NCI-H1436 treated with DMSO at 0.1 percent for 48 hours (cell line): ENCODE results near the gene C10orf90.
"Not testable (repeated sequence)": the region's sequence is repeated elsewhere in the genome, so short reads cannot be mapped to it uniquely, and the experiment has no call there.

Source experiments
- DNase-seq: peaks from one replicate; lab custom pipeline; 2025; lab: John Stamatoyannopoulos, UW

Gene C10orf90

DNA sequence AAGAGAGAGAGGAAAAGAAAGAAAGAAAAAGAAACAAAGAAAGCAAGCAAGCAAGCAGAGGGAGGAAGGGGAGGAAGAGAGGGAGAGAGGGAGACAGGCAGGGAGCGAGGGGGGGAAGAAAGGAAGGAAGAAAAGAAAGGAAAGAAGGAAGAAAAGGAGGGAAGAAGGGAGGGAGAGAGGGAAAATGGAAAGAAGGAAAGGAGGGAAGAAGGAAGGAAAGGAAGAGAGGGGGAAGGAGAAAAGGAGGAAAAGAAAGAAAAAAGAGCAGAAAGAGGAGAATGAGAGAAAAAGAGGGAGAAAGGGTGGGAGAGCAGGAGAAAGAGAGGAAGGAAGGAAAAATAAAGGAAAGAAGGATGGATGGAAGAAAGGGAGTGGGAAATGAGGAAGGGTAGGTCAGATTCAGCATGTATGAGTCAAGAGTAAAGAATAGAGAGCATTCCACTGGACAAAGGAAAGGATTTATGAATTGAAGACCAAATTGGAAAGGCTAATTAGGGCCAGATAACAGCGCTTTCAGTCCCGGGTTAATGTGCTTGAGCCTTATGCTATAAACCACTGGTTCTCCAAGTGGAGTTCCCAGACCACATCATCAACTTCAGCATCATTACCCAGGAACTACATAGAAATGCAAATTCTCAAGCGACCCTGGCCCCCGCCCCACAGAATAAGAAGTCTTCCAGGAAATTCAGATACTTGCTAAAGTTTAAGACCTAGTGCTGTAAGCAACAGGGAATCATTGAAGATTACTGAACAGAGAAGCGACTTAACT, 85.1 kb downstream of the C10orf90 start:
- DNase-seq = no peak

DNA sequence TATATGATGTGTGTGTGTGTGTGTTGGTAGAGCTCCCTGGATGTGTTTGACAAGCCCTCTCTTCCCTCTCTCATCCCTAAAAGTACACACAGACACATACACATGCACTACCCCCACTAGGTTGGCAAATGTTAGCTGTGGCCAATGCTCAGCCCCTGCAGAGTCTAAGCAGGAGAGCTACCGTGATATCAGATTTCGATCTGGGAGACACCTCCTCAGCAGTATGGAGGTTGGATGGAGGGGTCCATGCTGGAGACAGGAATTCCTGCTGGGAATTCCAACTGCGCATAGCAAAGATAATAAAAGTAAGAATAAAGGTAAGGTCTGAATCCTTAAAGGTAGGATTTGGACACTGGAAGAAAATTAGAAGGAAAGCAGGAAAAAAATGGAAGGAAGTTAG, 85.7 kb downstream of the C10orf90 start:
- DNase-seq = no peak

DNA sequence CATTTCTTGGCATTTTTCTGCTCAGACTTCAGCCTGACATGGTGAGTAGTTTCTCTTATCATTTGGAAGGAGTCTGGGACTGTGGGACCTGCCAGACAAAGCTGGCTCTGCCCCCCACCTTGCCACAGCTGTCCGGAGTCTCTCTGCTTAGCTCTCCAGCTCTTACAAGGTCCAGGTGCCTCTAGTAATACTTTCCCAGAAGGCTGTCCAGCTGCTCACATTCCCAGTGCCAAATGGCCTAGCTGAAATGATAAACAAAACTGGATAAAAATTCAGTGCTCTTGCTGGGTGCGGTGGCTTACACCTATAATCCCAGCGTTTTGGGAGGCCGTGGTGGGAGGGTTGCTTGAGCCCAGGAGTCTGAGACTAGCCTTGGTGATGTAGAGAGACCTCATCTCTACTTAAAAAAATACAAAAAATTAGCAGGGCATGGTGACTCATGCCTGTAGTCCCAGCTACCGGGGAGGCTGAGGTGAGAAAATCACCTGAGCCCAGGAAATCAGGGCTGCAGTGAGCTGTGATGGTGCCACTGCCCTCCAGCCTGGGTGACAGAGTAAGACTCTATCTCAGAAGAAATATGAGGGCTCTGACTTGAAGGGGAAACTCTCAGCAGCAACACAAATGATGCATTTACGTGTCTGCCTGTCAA, 86.8 kb downstream of the C10orf90 start:
- no peak for DNase-seq

DNA sequence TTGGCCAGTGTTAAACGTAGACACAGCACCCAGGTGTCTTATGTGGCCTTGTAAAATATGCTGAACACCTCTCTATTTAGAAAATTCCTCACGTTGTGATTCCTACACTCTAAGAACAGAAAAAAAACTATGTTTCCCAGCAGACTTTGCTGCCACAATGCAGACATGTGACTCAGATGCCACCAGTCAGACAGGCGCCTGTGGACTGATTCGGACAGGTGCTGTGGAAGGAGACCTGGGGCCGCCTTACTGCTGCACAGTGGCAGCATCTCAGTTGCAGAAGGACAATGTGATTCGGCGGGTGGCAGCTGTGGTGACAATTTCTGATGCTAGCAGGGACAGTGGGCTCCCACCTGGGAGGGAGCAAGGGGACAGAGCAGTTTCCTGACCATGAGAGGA, 88.8 kb downstream of the C10orf90 start:
- no peak for DNase-seq

DNA sequence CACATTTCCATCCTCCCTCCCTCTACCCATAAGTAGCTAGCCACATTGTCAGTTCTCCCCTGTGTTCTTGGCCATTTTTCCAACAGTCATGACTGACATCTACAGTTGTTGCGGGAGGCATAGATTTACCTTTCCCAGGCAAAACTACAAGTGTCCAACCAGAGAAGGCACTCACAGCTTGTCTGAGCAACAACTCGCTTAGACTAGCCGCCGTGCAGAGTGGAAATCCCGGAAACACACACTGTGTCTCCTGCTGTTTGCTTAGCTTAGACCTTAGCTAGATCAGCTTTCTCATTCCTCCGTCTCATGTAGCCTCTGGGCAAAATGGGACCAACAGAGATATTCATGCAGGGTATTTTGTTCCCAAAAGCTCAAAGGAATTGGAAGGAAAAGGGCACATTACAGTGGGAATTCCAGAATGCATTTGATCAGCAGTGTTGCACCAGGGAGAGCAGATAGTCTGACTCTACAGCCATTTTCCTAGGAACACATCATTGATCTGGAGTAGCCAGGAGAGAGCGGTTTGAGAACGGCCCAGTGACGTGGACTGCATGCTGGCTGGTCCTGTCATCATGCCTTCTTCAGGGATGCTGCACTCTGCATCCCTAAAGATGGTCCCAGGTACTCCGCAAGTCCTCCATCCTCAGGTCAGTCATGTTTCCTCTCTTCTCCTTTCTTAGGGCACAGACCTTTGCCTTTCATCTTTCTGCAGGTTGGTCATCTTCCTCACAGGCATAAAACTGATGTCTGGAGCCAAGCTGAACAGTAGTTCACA, 89.4 kb downstream of the C10orf90 start:
- no peak for DNase-seq

DNA sequence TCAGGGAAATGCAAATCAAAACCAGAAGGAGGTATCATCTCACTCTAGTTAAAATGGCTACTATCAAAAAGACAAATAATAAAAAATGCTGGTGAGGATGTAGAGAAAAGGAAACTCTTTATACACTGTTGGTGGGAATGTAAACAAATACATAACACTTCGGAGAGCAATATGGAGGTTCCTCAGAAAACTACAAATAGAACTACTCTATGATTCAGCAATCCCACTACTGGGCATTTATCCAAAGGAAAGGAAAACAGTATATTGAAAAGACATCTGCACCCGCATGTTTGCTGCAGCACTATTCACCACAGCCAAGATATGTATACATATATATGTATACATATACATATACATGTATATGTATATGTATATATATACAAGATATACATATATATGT, 94.2 kb downstream of the C10orf90 start:
- no peak for DNase-seq

DNA sequence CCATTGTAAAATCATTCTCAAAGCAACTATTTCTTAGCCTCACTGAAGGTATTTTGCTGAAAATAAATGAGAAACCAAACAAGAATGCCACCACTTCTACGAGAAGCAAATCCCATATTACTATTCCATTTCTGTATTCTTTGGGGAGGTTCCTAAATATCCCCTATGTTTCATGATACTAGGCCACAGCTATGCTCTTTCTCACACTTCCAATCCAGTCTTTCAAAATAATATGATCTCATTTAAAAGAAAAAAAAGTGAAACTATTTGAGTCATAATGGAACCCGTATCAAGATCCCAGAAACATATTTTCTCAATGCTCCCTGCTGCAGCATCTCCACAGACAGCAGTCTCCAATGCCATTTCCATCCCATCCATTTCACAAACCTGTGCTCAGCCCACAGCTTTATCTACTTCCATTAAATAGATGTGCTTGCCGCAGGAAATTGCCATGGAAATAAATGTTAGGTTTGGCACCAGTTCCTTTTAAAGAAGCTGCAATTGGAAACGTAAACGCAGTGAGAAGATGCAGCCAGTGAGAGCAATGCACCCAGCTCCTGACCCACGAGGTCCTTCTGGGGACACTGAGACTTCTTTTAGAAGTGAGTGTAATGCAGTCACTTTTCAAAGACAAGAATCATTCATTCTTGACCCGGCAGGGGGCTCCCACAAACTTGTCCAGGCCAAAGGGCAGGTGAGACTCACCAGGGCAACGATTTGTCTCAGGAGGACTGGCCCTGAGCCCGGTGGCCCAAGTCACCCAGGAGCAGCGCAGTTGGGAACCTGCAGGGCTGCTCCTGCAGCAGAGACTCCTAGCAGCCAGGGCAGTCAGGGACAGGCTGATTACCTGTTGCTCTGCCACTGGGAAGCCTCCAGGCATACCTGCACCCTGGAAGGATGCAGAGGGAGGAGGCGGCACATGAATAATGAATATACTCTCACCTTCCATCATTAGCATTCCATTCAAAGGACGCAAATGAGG, 99.6 kb downstream of the C10orf90 start:
- DNase-seq = no peak

DNA sequence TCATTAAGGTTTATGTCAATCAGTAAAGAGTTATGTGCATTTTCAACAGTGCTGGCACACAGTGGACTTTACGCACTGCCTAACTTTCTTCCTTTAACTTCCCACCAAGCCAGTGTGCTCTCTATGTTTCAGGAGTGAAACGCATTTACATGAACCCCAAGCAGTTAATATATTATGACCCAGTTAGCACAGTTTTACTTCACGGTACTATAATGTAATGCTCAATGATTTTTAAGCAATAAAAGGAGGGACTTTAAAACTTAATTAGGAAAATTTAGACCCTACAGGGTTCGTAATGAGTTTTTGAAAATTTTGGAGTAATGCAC, 100.3 kb downstream of the C10orf90 start:
- DNase-seq = no peak

DNA sequence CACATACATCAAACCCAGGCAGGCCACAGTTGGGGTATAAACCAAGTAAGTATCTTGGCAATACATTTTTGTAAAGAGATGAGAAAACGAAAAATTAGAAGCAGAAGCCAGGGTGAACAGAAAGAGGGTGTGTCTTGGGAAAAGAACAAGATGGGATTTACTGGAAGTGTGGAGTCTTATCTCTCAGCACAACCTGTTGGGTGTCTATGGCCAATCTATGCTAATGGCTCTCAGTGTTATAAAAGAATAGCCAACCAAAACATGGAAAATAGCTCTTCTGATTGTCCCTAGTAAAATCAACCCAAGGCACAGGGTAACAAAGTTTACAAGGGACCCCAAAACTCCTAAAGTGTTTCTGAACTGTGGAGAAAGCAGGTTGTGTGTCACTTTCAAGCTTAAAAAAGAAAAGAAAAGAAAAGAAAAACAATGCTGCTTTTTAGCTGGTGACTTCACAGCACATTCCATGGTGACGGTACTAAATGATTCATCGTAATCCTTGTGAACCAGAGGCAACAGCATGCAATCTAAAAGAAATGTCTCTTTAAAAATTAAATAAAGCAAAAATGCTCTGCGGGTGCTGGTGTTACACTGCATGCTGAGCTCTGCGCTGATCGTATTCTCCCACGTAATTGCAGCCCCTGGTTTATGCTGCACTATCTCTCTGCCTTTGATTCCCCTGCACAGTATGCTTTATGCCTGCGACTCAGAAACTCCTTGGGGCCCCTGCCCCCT, 100.8 kb downstream of the C10orf90 start:
- no peak for DNase-seq

DNA sequence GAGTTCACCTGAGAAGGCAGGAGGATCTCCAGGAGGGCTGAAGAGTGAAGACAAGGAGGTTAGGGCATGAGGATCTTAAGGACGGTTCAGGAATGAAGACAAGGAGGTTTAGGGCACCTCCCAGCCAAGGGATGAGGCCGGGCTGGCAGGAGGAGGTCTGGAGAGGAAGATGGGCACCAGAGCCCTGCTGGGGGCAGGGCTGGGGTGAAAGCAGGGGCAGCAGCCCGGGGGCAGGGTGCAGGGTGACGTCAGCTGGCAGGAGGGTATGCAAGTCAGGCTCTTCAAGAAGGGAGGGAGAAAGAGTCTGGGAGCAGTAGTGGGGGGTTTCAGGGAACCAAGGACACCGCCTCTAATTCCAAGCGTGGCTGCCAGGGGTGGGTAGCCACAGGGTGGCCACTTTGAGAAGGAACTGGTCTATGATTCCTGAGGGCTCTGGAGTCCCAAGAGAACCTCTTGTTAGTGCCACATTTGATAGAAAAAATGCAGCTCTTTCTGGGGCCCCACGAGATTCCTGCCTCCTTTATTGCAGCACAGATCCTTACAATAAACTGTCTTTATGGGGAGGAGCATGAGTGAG, 101.6 kb downstream of the C10orf90 start:
- no peak for DNase-seq

DNA sequence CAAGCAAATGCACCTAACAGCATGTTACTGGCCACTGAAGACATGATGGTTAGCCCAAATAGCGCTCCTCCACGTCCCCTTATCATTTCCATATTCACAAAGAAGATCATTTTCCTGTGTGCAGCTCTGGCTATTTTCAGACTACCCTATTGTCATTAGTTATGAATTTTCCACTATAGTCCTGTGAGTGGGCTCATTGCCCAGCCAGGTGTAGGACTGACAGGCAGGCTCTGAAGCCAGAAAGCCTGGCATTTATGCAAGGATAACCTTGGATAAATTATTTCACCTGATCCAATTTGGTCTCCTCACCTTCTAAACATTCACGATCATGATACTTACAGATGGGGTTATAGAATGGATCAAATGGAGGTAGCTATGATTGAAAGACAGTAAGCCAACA, 104.6 kb downstream of the C10orf90 start:
- DNase-seq = no peak

DNA sequence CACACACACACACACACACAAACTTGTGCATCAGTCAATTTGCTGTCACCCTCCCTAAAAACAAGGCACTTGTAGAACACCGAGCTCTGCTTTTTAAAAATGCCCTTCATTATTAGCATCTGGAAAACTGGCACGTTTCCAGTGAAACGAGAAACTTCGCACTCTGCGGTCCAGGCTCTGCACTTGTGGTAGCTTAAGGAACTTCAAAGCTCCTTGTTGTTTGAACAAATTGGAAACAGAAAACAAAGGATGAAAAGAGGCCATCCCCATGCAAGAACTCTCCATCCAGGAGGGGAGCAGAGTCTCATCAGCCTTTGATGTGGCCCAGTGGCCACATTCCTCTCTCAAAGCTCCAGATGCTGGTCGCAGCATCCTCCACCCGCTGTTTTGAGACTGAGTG, 105.1 kb downstream of the C10orf90 start:
- no peak for DNase-seq

DNA sequence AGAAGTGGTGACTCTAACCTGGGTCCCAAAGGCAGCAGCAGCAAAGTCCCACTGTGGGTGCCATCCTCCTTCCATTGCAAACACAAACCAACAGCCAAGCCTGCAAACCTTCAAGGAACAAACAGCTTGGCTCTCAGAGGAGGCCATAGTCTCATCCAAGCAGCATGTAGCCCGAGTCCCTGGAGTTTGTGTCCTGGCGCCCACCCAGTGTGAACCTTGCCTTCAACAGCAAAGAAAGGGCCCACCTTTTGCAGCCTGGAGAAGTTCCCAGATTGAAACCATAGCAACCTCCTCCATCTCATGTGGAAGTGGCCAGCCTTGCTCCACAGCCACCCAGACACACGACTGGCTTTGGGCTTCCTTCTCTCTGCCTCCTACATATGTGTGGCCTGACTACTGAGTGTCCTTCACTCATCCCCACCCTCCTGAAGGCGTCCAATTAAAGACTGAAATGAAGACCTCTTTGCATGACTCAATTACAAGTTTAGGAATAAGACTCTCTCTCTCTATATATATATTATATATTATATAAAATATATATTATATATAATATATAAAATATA, 106.1 kb downstream of the C10orf90 start:
- no peak for DNase-seq

DNA sequence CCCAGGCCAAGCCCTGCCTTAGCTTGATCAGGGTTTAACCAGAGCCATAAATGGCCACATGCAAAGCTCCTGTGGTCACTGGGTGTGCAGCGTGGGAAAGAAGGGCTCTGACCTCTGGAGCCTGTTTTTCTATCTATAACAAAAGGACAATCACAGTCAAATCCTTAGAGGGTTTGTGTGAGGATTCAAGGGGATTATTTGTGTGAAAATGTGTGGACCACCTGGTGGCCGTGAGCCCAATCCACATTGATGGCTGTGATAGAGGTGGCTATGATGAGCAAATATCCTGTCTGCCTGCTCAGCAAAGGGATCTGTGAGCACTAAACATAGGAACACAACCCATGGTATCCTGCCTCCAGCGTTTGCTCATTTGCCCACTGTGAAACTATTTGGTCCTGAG, 107.1 kb downstream of the C10orf90 start:
- no peak for DNase-seq

DNA sequence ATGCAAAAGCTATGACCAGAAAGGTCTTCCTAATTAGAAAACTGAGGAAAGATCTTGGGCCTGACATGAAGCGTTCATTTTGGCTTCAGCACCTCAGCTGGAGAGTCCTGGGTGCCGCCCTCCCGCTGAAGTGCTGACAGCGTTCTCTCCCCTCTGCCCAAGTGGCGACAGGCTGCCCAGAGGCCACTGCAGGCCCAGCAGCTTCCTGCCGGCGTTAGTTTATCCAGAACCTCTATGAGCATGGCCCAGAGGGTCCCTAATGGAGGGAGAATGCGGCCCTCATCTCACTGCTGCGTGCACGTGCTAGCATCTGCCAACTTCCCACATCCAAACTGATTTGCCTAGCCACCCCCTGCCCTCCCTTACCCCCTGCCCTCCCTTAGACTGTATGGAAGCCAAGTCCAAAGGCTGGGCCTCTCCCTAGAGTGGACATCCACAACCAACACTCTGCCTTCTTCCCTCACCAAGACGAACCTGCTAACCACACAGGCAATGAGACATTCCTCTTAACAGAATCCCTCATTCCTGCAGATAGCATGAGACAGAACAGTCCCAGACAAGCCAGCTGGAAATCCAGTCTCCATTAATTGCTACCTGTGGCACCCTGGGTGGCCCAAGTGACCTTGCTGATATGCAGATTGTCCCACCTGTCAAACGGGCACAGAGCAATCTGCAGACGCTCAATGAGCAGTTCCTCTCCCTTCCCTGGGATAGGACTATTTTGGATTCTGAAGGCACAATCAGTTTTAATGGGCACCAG, 108.4 kb downstream of the C10orf90 start:
- no peak for DNase-seq

DNA sequence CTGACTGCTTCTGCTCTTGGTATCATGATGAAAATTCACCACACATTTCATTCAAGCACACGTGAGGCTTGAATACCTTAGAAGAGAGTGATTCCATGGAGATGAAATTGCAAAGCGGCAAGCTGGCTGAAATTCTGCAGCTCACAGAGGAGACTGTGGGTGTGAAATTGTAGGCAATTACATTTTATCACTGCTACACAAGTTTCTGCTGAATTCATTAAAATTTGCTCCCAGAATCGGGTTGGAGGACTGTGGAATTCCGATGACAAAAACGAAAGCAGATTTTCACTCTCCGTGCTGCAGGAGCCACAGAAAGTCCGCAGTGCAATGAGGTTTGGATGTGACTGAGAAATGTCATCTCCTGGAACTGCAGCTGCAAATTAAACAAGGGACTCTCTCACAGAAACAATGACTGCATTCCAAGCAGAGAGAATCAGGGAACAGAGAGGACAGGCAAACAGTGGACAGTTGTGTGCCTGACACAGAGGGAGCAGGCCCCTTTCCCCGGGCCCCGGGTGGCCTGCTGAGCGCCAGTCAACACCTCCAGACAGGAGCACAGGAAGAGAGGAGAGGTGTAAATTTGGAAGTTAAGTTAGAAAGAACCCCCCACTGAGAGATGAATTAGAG, 109.1 kb downstream of the C10orf90 start:
- DNase-seq = no peak

DNA sequence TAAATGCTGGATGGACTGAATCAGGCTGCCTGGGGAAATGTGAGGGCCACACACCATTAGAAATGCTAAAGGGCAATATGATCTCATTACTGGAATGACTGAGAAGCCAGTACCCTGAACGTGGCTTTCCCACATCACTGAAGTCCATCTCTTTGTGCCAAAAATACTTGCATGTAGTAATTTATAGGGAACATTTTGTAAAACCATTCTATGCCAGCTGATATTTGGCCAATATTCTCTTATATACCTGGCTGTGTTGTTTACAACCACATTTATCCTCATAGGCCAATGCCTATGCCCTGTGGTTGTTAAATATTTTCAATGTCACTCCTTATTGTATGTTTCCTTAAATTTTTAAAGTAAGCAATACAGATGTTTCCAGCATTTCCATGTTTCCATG, 111.6 kb downstream of the C10orf90 start:
- DNase-seq = no peak

DNA sequence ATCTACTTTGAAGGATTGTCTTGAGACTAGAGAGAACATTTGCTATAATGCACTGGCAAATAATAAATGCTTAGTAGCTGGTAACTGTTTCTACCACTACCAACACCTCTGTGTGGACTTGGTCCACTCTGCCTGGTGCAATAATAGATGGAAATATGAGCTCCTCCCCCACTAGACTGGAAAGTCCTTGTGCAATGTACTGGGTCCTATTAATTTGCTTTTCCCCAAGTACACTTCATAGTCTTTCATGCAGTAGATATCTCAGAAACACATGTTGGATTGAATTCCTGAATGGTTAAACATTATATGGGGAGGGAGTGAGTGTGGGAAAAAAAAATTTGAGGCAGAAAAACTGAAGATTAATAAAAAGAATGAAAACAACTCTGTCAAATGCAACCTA, 119.3 kb downstream of the C10orf90 start:
- DNase-seq = no peak

DNA sequence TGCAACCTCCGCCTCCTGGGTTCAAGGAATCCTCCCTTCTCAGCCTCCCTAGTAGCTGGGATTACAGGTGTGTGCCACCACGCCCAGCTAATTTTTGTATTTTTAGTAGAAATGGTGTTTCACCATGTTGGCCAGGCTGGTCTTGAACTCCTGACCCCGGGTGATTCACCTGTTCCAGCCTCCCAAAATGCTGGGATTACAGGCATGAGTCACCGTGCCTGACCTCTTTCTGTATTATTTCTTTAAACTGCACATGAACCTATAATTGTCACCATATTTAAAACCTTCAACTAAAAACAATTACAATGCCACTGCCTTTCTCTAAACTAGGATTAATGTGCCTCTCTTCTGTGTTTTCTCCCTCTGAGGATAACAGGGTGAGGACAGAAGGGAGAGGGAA, 119.9 kb downstream of the C10orf90 start:
- DNase-seq = not testable (repeated sequence)
